Liver (tissue), 9 donors: ENCODE measurements around the gene DDX56. TPM values are rescaled to one million over a fixed set of nuclear protein-coding genes. Genes with fewer than 3 reads are reported as not detected.

ENCODE experiments used
- DNase-seq: peaks from one replicate; pipeline ENCODE4 v3.0.0-alpha.2; 2017; ENCODE audit warnings: low spot score
- H3K27ac ChIP-seq, 2 donors: one replicate each; pipeline ENCODE4 v1.7.0; 2013; ENCODE audit warnings: inconsistent platforms in 2 of 2, low read length in 2 of 2, control low read depth in 1 of 2, low read depth in 1 of 2, mild to moderate bottlenecking in 1 of 2
- H3K27me3 ChIP-seq, 4 donors: one replicate each; pipeline versions ENCODE4 v1.6.1 to v1.7.0; 2013; ENCODE audit warnings: low read length in 3 of 4, inconsistent platforms in 1 of 4, mild to moderate bottlenecking in 1 of 4, moderate library complexity in 1 of 4; ENCODE audit not compliant: control insufficient read depth in 4 of 4, insufficient read depth in 4 of 4
- H3K36me3 ChIP-seq, 4 donors: one replicate each; pipeline versions ENCODE4 v1.6.1 to v1.7.0; 2013; ENCODE audit warnings: low read length in 3 of 4, mild to moderate bottlenecking in 3 of 4, low read depth in 1 of 4, moderate library complexity in 1 of 4; ENCODE audit not compliant: control insufficient read depth in 4 of 4, insufficient read depth in 3 of 4
- H3K4me1 ChIP-seq, 4 donors: one replicate each; pipeline versions ENCODE4 v1.6.1 to v1.7.0; 2013; ENCODE audit warnings: low read length in 3 of 4, mild to moderate bottlenecking in 3 of 4, moderate library complexity in 1 of 4; ENCODE audit not compliant: control insufficient read depth in 4 of 4, insufficient read depth in 4 of 4
- H3K4me3 ChIP-seq, 3 donors: one replicate each; pipeline versions ENCODE4 v1.6.1 to v1.7.0; 2013; ENCODE audit warnings: low read length in 3 of 3, control low read depth in 1 of 3, low read depth in 1 of 3, mild to moderate bottlenecking in 1 of 3
- H3K9ac ChIP-seq, 2 donors: one replicate each; pipeline ENCODE4 v1.7.0; 2013; ENCODE audit warnings: low read length in 2 of 2, mild to moderate bottlenecking in 2 of 2, moderate library complexity in 2 of 2, control low read depth in 1 of 2, low read depth in 1 of 2
- H3K9me3 ChIP-seq, 4 donors: one replicate each; pipeline versions ENCODE4 v1.6.1 to v1.7.0; 2013; ENCODE audit warnings: low read length in 3 of 4; ENCODE audit not compliant: control insufficient read depth in 4 of 4
- EGR1 ChIP-seq, 2 donors: IDR thresholded peaks; 2 replicates each; pipeline ENCODE4 v1.6.1; 2016 to 2018; ENCODE audit warnings: antibody characterized with exemption in 2 of 2, low read depth in 2 of 2
- FOXA2 ChIP-seq: IDR thresholded peaks from 2 replicates; pipeline ENCODE4 v1.6.1; 2016; ENCODE audit warnings: antibody characterized with exemption
- GABPA ChIP-seq, 2 donors: IDR thresholded peaks in 1 of 2; conservative IDR thresholded peaks in 1 of 2; 2 replicates each; pipeline ENCODE4 v1.6.1; 2016; ENCODE audit warnings: antibody characterized with exemption in 2 of 2, mild to moderate bottlenecking in 1 of 2, moderate library complexity in 1 of 2
- HNF4A ChIP-seq, 2 donors: conservative IDR thresholded peaks; 2 replicates each; pipeline ENCODE4 v1.6.1; 2016; ENCODE audit warnings: antibody characterized with exemption in 2 of 2, mild to moderate bottlenecking in 2 of 2
- JUND ChIP-seq, 2 donors: IDR thresholded peaks; 2 replicates each; pipeline ENCODE4 v1.6.1; 2016; ENCODE audit warnings: antibody characterized with exemption in 2 of 2
- NR2F2 ChIP-seq: IDR thresholded peaks from 2 replicates; pipeline ENCODE4 v1.6.1; 2016; ENCODE audit warnings: antibody characterized with exemption
- RAD21 ChIP-seq, 2 donors: IDR thresholded peaks; 2 replicates each; pipeline ENCODE4 v1.6.1; 2016; ENCODE audit warnings: antibody characterized with exemption in 2 of 2, mild to moderate bottlenecking in 2 of 2
- RXRA ChIP-seq, 2 donors: IDR thresholded peaks; 2 replicates each; pipeline ENCODE4 v1.6.1; 2017 to 2018; ENCODE audit warnings: antibody characterized with exemption in 2 of 2, mild to moderate bottlenecking in 1 of 2
- YY1 ChIP-seq: IDR thresholded peaks from 2 replicates; pipeline ENCODE4 v1.6.1; 2016; ENCODE audit warnings: antibody characterized with exemption, mild to moderate bottlenecking
- WGBS: extraction: QIAGEN DNeasy Blood & Tissue Kit; methylation state at CpG from one replicate; pipeline ENCODE4 v1.1.7; 2013; 5-methylcytosine and 5-hydroxymethylcytosine counted together
- polyA plus RNA-seq, 2 donors: library from polyadenylated mRNA; stranded (reverse) in 1 of 2; unstranded in 1 of 2; fragments of 200-250 nt in 1 of 2; fragments of >200 nt in 1 of 2; fragmentation: Nextera tagmentation in 1 of 2; extraction: Ambion mirVana in 1 of 2; gene quantifications; one replicate each; pipeline versions ENCODE4 v1.2.1 to v1.2.3, GENCODE V29; 2013 to 2015
- total RNA-seq, 2 donors: library from RNA; depleted of rRNA; stranded (reverse); fragments of >200 nt; gene quantifications; one replicate each; pipeline ENCODE4 v1.2.3, GENCODE V29; 2014
- TF ChIP-seq, protein P1 (sequence below): IDR thresholded peaks from 2 replicates; pipeline ENCODE4 v1.6.1; 2016; ENCODE audit warnings: antibody characterized with exemption
- TF ChIP-seq, protein P2 (sequence below): IDR thresholded peaks from 2 replicates; pipeline ENCODE4 v1.6.1; 2016; ENCODE audit warnings: antibody characterized with exemption
- TF ChIP-seq, protein P3 (sequence below): IDR thresholded peaks from 2 replicates; pipeline ENCODE4 v1.6.1; 2016; ENCODE audit warnings: antibody characterized with exemption
- donor health status: healthy.
- donor health status: healthy.
- donor health status: healthy.
- donor health status: healthy.
- donor health status: healthy.

DDX56 gene
- total and polyA plus RNA-seq, 4 donors = 24.3 to 42.1 (median 31.9) TPM

DNA sequence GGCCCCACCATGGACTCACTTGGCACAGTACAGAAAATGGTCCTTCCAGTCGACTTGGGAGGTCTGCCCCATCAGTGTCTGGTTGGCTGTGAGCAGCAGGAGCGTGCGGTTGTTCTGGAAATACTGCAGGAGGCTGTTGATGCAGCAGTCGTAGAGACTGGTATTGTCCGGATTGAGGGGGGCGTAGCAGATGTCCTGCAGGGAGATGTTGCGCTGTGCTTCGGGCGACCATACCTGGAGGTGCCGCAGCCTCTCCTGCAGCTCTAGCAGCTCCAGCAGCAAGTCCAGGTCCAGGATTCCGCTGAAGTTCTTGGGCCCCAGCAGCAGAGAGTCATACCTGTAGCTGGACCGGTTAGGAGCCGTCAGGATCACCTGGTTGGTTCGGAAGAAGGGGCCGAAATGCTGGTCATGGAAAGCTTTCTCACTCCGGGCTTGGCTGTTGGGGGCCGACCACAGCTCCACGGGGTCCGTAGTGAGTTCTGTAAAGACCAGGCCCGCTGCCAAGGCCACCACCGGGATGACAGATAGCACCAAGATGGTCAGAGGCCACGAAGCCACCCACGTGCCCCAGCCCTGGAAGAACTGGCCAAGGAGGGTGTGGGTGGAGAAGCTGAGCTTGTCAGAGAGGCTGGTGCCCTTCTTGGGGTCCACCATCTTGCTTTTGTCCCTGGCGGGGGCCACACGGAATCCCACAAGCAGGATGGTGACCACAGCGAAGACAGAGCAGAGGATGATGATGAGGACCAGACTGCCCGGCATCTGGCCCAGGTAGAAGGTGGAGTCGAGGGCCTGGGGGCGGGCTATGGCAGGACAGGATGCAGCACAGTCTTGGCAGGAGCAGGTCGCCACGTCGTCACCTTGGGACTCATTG is 34.7 kb downstream of the DDX56 start:
- 69% methylated on average over 32 of the region's 32 CpGs for WGBS
- Histone ChIP-seq H3K9ac (peak overlapping the region in 1 of 2 donors; percentile 81), H3K27ac (peak overlapping the region; percentile 86 to 97), H3K27me3 (no peaks in the 10 kb centered on the region), H3K9me3 (no peaks in the 10 kb centered on the region), H3K36me3 (peaks cover 0 to 6% (median 4%) of the 10 kb centered on the region in 4 donors), H3K4me1 (peaks cover 5 to 69% (median 41%) of the 10 kb centered on the region in 4 donors), H3K4me3 (peak overlapping the region; percentile 54 to 65 (median 63))
- TF ChIP-seq FOXA2 = no peak
- no peak for TF ChIP-seq HNF4A (conservative IDR thresholded peaks at IDR 0.05)
- no peak for TF ChIP-seq RXRA (IDR thresholded peaks at IDR 0.05)
- no peak for TF ChIP-seq RAD21 (IDR thresholded peaks at IDR 0.05)
- TF ChIP-seq GABPA (IDR thresholded peaks at IDR 0.05 in 1 of 2, conservative IDR thresholded peaks at IDR 0.05 in 1 of 2) = no peak
- no peak for DNase-seq

DNA sequence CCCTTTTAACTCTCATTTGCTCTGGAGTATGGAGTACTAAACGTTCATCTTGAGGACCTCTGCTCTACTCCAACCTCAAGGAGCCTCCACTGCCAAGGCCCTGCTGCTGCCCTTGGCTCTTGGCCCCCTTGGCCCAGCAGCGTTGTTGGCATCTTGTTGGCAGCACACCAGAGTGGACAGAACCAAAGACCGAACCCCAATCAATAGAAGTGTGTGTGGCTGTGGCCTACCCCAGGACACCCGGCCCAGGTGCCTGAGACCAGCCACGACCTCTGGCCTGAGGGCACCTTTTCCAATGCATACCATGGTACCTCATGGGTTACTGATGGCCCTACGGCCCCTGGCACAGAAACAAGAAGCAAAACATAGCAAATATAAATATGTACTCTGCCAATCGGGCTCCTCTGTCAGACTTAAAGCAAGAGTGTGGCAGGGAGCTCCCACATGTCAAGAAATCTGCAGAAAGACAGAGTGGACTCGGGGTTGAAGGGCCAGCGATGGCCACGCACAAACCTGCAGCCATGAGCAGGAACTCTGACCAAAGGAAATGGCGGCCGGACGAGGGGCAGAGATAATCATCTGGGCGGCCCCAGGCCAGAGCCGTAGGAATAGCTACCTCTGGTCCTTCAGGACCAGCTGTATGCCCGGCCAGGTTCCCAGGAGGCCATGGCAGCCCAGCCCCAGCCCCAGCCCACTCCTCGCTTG is 35.5 kb downstream of the DDX56 start:
- Histone ChIP-seq H3K27ac (peak overlapping the region; percentile 86 to 97), H3K36me3 (peaks cover 0 to 12% (median 9%) of the 10 kb centered on the region in 4 donors), H3K27me3 (no peaks in the 10 kb centered on the region), H3K9ac (peak overlapping the region in 1 of 2 donors; percentile 81), H3K4me1 (peaks cover 5 to 68% (median 43%) of the 10 kb centered on the region in 4 donors), H3K4me3 (peak overlapping the region; percentile 35 to 65 (median 63)), H3K9me3 (no peaks in the 10 kb centered on the region)
- DNase-seq = no peak
- WGBS = 37% methylated on average over 17 of the region's 17 CpGs
- TF ChIP-seq YY1 (peak; percentile 80), RAD21 (IDR thresholded peaks at IDR 0.05) (no peak), HNF4A (conservative IDR thresholded peaks at IDR 0.05) (peak; percentile 40 to 48), RXRA (IDR thresholded peaks at IDR 0.05) (peak; percentile 39 to 44), JUND (IDR thresholded peaks at IDR 0.05) (no peak), EGR1 (IDR thresholded peaks at IDR 0.05; ENCODE audit: low read depth in 2 of 2) (no peak)
- TF ChIP-seq, protein P1, sequence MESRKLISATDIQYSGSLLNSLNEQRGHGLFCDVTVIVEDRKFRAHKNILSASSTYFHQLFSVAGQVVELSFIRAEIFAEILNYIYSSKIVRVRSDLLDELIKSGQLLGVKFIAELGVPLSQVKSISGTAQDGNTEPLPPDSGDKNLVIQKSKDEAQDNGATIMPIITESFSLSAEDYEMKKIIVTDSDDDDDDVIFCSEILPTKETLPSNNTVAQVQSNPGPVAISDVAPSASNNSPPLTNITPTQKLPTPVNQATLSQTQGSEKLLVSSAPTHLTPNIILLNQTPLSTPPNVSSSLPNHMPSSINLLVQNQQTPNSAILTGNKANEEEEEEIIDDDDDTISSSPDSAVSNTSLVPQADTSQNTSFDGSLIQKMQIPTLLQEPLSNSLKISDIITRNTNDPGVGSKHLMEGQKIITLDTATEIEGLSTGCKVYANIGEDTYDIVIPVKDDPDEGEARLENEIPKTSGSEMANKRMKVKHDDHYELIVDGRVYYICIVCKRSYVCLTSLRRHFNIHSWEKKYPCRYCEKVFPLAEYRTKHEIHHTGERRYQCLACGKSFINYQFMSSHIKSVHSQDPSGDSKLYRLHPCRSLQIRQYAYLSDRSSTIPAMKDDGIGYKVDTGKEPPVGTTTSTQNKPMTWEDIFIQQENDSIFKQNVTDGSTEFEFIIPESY = no peak
- TF ChIP-seq, protein P2, sequence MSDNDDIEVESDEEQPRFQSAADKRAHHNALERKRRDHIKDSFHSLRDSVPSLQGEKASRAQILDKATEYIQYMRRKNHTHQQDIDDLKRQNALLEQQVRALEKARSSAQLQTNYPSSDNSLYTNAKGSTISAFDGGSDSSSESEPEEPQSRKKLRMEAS = no peak
- TF ChIP-seq, protein P3, sequence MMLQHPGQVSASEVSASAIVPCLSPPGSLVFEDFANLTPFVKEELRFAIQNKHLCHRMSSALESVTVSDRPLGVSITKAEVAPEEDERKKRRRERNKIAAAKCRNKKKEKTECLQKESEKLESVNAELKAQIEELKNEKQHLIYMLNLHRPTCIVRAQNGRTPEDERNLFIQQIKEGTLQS = no peak

DNA sequence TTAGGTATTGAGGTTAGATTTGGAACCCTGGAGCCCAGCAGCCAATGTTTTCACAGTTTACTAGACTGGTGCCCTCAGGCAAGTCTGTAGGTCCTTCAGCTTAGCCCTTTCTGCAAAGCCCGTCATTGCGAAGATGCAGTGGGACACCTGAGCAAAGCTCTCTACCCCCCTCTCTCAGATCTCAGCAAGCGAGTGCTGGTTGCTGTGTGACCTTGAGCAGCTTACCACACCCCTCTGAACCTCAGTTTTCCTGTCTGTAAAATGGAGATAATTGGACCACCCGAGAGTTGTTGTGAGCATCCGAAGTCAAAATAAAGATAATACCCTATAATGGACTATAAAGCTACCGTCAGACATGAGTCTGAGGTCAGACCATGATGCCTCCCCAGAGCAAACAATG is 36.3 kb downstream of the DDX56 start:
- Histone ChIP-seq H3K9me3 (no peaks in the 10 kb centered on the region), H3K27ac (peak overlapping the region; percentile 16 to 29), H3K4me3 (peak overlapping the region; percentile 35 to 65 (median 63)), H3K9ac (peak overlapping the region in 1 of 2 donors; percentile 66), H3K27me3 (no peaks in the 10 kb centered on the region), H3K4me1 (peaks cover 5 to 60% (median 36%) of the 10 kb centered on the region in 4 donors), H3K36me3 (peaks cover 0 to 16% (median 11%) of the 10 kb centered on the region in 4 donors)
- no peak for DNase-seq
- TF ChIP-seq JUND (IDR thresholded peaks at IDR 0.05) (no peak), EGR1 (IDR thresholded peaks at IDR 0.05; ENCODE audit: low read depth in 2 of 2) (no peak), NR2F2 (no peak)
- 74% methylated on average over 6 of the region's 6 CpGs for WGBS
